H1 (cell line): Measurements from ENCODE around the gene RPLP2. TPM values are rescaled to one million over a fixed set of nuclear protein-coding genes. Genes with fewer than 3 reads are reported as not detected.

Experiments used
- BRCA1 ChIP-seq: IDR thresholded peaks from 2 replicates; pipeline ENCODE4 v1.6.1; 2012; ENCODE audit warnings: low read depth, low read length, improper control_type of control experiment
- CTBP2 ChIP-seq: IDR thresholded peaks from 2 replicates; pipeline ENCODE4 v1.7.0; 2011; ENCODE audit warnings: borderline replicate concordance, mild to moderate bottlenecking, moderate library complexity, mixed read lengths, low read length; ENCODE audit not compliant: insufficient read depth, insufficient read length
- EGR1 ChIP-seq: IDR thresholded peaks from 2 replicates; pipeline ENCODE4 v1.6.1; 2011; ENCODE audit warnings: low read depth, low read length, borderline replicate concordance
- EP300 ChIP-seq, 2 experiments: IDR thresholded peaks; 1 replicate in 1 of 2; 2 replicates in 1 of 2; pipeline ENCODE4 v1.6.1; 2011 to 2012; ENCODE audit warnings: low read depth in 2 of 2, low read length in 2 of 2, mild to moderate bottlenecking in 2 of 2, borderline replicate concordance in 1 of 2, inconsistent platforms in 1 of 2, moderate library complexity in 1 of 2
- EZH2 ChIP-seq: fragments of 200-600 bp; sonication (generic); IDR thresholded peaks from 2 replicates; pipeline ENCODE4 v1.7.1; 2012; ENCODE audit warnings: low read depth, mild to moderate bottlenecking, moderate library complexity, low read length, inconsistent platforms; ENCODE audit not compliant: severe bottlenecking
- GABPA ChIP-seq: IDR thresholded peaks from 2 replicates; pipeline ENCODE4 v1.6.1; 2011; ENCODE audit warnings: mild to moderate bottlenecking, low read length, moderate library complexity, borderline replicate concordance; ENCODE audit not compliant: insufficient read depth
- HDAC2 ChIP-seq, 2 experiments: fragments of 300-600 bp in 1 of 2; sonication (generic) in 1 of 2; IDR thresholded peaks; 2 replicates each; pipeline ENCODE4 v1.6.1; 2011 to 2012; ENCODE audit warnings: low read depth in 2 of 2, low read length in 2 of 2, mild to moderate bottlenecking in 2 of 2, moderate library complexity in 2 of 2, borderline replicate concordance in 1 of 2, inconsistent platforms in 1 of 2
- JUND ChIP-seq: IDR thresholded peaks from 2 replicates; pipeline ENCODE4 v1.6.1; 2011; ENCODE audit warnings: mild to moderate bottlenecking, improper control_type of control experiment, low read length
- KDM4A ChIP-seq: IDR thresholded peaks from one replicate; pipeline ENCODE4 v1.7.1; 2012; ENCODE audit warnings: low read depth, mild to moderate bottlenecking, moderate library complexity, low read length, inconsistent platforms; ENCODE audit not compliant: severe bottlenecking
- NRF1 ChIP-seq: IDR thresholded peaks from 2 replicates; pipeline ENCODE4 v1.6.1; 2011; ENCODE audit warnings: mild to moderate bottlenecking, low read depth, low read length, improper control_type of control experiment
- POU5F1 ChIP-seq: IDR thresholded peaks from 2 replicates; pipeline ENCODE4 v1.6.1; 2011; ENCODE audit warnings: low read depth, mild to moderate bottlenecking, low read length, moderate library complexity
- SIN3A ChIP-seq, 2 experiments: IDR thresholded peaks in 1 of 2; conservative IDR thresholded peaks in 1 of 2; 2 replicates each; pipeline ENCODE4 v1.6.1; 2011 to 2012; ENCODE audit warnings: low read length in 2 of 2, improper control_type of control experiment in 1 of 2, low read depth in 1 of 2, mild to moderate bottlenecking in 1 of 2
- ZNF274 ChIP-seq: IDR thresholded peaks from 2 replicates; pipeline ENCODE4 v1.7.0; 2012; ENCODE audit warnings: low read length, borderline replicate concordance; ENCODE audit errors: extremely low read depth
- polyA plus RNA-seq, 7 experiments: library from polyadenylated mRNA; depleted of rRNA in 3 of 7; stranded (reverse) in 5 of 7; unstranded in 2 of 7; fragments of >200 nt in 5 of 7; fragments of 200-250 nt in 2 of 7; gene quantifications; 1 replicate in 5 of 7; 2 replicates in 1 of 7; 4 replicates in 1 of 7; pipeline versions ENCODE4 v1.2.1 to v1.2.3, GENCODE V29; 2011 to 2013; ENCODE audit warnings: missing spikeins in 2 of 7, mixed read lengths in 2 of 7
- total RNA-seq: library from RNA; stranded (reverse); fragmentation: NEBNext Ultra II Directional; extraction: Animal tissue kit (Norgen Biotek cat#: 25700); gene quantifications from 2 replicates; pipeline ENCODE4 v1.2.1, GENCODE V29; 2021
- TF ChIP-seq, protein P1 (sequence below): IDR thresholded peaks from 2 replicates; pipeline ENCODE4 v1.6.1; 2011; ENCODE audit warnings: low read length, improper control_type of control experiment

RPLP2 gene
- total and polyA plus RNA-seq, 2 of the 8 experiments (the other 6 are each of a cell fraction or from before 2014, with no cell fraction given) = 1,789 to 2,106 TPM

DNA sequence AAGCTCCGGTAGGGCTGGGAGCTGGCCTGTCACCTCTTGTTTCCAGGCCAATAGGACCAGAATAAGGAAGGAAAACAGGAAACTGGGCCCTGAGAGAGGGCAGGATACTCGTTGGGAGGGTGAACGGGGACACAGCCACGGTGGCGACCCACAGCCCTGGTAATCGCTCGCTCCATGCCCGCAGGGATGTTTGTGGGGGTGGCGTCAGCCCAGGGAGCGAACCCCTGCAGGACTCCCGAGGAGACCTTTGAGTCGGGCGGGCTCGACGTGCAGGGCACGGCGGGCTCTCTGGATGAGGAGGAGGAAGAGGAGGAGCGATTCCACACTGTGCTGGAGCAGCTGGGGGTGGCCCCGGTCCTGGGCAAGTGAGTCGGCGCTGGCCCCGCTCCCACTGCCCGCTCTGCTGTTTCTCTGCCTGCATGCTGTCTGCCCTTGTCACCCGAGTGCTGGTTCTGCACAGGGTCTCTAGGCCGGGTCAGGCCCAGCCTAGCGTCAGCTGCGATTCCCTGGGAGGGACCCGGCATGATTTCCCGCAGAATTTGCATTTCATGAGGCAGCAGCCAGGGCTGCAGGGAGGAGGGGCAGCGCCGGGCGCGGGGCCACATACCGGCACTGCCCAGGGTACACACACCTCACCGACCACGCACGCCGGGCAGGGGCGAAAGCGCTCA lies 19.5 kb downstream of the RPLP2 start (continued):
- no peak for TF ChIP-seq EP300 (IDR thresholded peaks at IDR 0.05; ENCODE audit: borderline replicate concordance in 1 of 2, low read depth in 2 of 2, low read length in 2 of 2)
- TF ChIP-seq, protein P1, sequence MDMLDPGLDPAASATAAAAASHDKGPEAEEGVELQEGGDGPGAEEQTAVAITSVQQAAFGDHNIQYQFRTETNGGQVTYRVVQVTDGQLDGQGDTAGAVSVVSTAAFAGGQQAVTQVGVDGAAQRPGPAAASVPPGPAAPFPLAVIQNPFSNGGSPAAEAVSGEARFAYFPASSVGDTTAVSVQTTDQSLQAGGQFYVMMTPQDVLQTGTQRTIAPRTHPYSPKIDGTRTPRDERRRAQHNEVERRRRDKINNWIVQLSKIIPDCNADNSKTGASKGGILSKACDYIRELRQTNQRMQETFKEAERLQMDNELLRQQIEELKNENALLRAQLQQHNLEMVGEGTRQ = no peak
- TF ChIP-seq EZH2 = no peak
- TF ChIP-seq JUND = no peak
- no peak for TF ChIP-seq EGR1
- no peak for TF ChIP-seq NRF1
- peak; percentile 16; the same call in 1 of the 2 replicates for TF ChIP-seq GABPA
- 0 out of 4 replicates have a peak, but pooled peaks of 1 of the 2 experiments have one; percentile 26 for TF ChIP-seq HDAC2 (IDR thresholded peaks at IDR 0.05; ENCODE audit: borderline replicate concordance in 1 of 2, low read depth in 2 of 2, low read length in 2 of 2)
- TF ChIP-seq POU5F1 = no peak
- no peak for TF ChIP-seq KDM4A
- TF ChIP-seq BRCA1 = no peak
- no peak for TF ChIP-seq CTBP2
- TF ChIP-seq SIN3A (conservative IDR thresholded peaks at IDR 0.05 in 1 of 2, IDR thresholded peaks at IDR 0.05 in 1 of 2; ENCODE audit: low read depth in 1 of 2, low read length in 2 of 2) = no peak
- TF ChIP-seq ZNF274 = no peak
